ENCODE results near the gene MEG3.

MEG3 gene

DNA sequence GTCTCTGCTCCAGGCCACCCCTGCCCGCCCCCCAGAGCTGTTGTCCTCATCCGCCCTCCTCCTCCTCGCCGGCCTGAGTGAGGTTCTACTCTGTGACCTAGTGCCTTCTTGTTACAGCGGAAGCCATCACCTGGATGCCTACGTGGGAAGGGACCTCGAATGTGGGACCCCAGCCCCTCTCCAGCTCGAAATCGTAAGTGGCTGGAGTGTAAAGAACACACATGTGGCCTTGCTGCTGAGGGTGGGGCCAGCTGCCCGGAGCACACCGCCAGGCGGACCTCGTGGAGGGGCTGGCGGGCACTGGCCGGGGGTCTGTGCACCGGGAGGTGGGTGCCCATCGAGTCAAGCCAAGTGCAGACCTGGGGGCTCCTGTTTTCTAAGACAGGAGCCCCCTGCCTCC, 19.4 kb downstream of the MEG3 start:
- no peak for DNase-seq (ENCODE audit: extremely low read depth, low read depth)
- H3K4me3 ChIP-seq (replicated peaks; ENCODE audit: low read depth, low read length) = no peak overlapping the region
- TF ChIP-seq, protein P1, sequence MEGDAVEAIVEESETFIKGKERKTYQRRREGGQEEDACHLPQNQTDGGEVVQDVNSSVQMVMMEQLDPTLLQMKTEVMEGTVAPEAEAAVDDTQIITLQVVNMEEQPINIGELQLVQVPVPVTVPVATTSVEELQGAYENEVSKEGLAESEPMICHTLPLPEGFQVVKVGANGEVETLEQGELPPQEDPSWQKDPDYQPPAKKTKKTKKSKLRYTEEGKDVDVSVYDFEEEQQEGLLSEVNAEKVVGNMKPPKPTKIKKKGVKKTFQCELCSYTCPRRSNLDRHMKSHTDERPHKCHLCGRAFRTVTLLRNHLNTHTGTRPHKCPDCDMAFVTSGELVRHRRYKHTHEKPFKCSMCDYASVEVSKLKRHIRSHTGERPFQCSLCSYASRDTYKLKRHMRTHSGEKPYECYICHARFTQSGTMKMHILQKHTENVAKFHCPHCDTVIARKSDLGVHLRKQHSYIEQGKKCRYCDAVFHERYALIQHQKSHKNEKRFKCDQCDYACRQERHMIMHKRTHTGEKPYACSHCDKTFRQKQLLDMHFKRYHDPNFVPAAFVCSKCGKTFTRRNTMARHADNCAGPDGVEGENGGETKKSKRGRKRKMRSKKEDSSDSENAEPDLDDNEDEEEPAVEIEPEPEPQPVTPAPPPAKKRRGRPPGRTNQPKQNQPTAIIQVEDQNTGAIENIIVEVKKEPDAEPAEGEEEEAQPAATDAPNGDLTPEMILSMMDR (IDR thresholded peaks at IDR 0.05; ENCODE audit: low read depth, low read length, missing control alignments) = no peak

DNA sequence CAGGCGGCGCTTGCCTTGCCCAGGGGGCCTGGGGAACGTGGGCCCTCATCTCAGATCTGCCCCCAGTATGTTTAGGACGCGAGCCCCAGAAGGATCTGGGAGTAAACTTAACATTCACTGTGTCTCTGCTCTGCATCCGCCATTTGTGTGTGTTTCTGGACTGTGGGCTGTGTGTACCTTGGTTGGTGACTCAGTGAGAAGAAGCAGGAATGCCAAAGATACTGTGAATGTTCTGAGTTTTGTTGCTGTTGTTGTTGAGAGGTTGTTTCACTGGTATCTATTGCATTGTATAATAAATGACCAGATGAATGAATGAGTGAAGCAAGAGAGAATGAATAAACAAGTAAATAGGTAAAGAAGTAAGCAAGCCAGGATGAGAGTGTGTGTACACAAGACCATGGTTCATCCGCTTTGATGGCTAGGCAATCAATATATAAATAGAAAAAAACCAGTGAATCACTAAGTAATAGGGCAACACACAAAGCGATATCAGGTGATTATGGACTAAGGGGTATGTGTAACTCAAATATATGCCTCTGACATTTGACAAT, 20.5 kb downstream of the MEG3 start:
- H3K4me3 ChIP-seq (replicated peaks; ENCODE audit: low read depth, low read length) = no peak overlapping the region
- no peak for DNase-seq (ENCODE audit: extremely low read depth, low read depth)
- TF ChIP-seq, protein P1 (IDR thresholded peaks at IDR 0.05; ENCODE audit: low read depth, low read length, missing control alignments) = no peak

DNA sequence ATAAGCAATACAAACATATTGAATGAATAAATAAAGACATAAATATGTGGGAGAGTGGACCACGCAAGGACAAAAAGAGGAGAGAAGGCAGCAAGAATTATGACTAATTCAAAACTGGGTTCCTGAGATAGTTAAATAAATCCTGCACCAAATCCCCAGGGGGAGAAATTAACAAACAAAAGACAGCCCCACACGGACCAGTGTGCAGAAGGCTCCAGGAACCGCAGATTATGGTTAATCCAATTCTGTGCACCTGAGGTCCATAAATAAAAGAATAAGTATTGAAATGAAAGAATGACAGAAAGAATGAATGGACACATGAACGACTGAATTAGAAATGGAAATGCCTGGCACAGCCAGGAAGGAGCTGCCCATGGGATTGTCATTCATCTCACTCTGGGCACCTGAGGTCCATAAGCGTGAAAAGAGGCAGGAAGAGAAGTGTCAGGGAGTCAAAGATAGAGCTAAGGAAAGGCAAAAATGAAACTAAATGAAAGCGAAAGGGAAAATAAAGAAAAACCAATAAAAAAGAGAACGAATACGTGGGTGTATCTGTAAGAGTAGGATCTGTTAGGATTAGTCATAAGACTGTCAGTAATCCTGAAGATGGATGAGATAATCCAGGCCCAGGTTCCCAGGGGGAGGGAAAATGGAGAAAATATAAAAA, 23.3 kb downstream of the MEG3 start:
- H3K4me3 ChIP-seq (replicated peaks; ENCODE audit: low read depth, low read length) = no peak overlapping the region
- DNase-seq (ENCODE audit: extremely low read depth, low read depth) = no peak
- TF ChIP-seq, protein P1 (IDR thresholded peaks at IDR 0.05; ENCODE audit: low read depth, low read length, missing control alignments) = no peak

DNA sequence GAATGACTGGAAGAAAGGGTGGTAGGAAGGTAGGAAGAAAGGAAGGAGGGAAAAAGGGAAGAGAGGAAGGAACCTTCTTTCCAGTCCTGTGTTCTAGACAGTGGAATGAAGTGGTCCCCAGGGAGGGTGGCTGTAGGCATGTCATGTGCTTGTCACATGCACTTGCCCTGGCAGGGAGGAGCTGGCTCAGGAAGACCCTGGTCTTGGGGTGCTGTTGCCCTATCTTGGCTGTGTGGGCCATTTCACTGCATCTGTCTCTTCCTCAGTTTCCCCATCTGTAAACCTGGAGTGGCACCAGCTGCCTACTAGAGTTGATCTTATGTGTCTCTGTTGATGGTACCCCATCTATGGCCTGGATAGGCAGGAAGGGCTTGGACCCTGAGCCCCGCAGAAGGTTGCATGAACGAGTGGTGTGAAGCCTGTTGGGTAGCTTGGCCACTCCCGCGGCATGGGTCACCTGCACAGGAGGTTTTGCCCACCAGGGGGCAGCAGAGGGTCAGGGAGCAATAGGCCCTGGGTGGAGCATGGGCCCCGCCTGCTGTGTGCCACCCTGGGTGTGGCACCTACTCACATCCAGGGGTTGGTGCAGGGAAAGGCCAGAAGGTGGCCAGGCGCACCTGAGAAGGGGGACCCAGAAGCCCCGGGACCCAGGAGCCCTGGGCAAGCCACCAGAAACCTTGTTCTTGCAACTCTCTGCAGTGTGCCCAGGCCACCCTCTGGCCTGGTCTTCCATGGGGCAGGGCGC, 25.1 kb downstream of the MEG3 start:
- TF ChIP-seq, protein P1 (IDR thresholded peaks at IDR 0.05; ENCODE audit: low read depth, low read length, missing control alignments) = peak; percentile 71
- no peak overlapping the region for H3K4me3 ChIP-seq (replicated peaks; ENCODE audit: low read depth, low read length)
- DNase-seq (ENCODE audit: extremely low read depth, low read depth) = no peak

DNA sequence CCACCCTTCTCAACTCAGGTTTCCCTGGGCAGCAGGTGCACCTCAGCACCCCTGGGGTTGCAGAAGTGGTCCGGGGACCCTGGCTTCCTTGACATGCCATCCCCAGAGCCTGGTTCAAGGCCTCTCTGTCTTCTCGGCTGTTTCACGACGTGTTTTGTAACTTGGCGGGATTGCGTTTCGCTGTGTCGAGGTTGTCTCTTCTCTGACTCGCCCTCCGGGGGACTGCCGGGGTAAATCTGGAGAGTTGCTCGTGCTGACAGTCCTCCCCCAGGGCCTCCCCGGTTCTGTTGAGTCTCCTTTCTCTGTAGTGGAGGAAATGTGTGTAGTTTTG, 25.6 kb downstream of the MEG3 start:
- TF ChIP-seq, protein P1 (IDR thresholded peaks at IDR 0.05; ENCODE audit: low read depth, low read length, missing control alignments) = no peak
- H3K4me3 ChIP-seq (replicated peaks; ENCODE audit: low read depth, low read length) = no peak overlapping the region
- no peak for DNase-seq (ENCODE audit: extremely low read depth, low read depth)

DNA sequence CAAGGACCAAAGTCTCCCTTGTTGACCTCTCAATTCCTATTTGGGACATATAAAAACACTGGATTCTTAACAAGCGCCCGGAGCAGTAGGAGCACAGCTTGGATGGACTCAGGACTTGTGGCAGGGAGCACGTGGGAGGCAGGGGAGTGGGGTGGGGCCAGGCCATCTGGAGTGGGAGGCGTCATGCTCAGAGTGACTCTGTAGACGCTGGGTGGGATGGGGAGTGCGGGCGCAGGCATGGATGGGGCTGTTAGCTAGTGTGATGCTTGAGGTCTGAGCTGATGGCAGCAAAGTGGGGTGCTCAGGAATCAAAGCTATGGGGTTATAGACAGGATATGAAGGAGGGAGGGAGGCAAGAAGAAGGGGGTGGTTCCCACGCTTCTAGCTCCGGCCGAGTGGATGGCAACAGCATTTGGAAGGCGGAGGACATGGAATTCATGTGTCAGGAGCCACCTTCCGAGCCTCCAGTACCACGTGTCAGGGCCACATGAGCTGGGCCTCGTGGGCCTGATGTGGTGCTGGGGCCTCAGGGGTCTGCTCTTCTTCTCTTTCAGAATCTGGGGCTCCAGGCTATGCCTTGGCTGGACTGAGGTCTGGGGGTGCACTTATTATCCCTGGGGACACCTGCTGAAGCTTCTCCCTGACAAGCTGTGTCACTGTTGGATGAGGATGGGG, 26.2 kb downstream of the MEG3 start:
- no peak for DNase-seq (ENCODE audit: extremely low read depth, low read depth)
- TF ChIP-seq, protein P1 (IDR thresholded peaks at IDR 0.05; ENCODE audit: low read depth, low read length, missing control alignments) = no peak
- H3K4me3 ChIP-seq (replicated peaks; ENCODE audit: low read depth, low read length) = no peak overlapping the region

Data from HFF-Myc (cell line).